Stimulated activated naive CD4-positive, alpha-beta T cell treated with Interleukin-2 at 50 U/mL for 16 hours (primary cell): ENCODE results near the gene E2F1.
"Not testable (repeated sequence)": the region's sequence is repeated elsewhere in the genome, so short reads cannot be mapped to it uniquely, and the experiment has no call there.

Experiments used
- DNase-seq: peaks from one replicate; lab custom pipeline; 2025; lab: John Stamatoyannopoulos, UW

E2F1 gene

DNA sequence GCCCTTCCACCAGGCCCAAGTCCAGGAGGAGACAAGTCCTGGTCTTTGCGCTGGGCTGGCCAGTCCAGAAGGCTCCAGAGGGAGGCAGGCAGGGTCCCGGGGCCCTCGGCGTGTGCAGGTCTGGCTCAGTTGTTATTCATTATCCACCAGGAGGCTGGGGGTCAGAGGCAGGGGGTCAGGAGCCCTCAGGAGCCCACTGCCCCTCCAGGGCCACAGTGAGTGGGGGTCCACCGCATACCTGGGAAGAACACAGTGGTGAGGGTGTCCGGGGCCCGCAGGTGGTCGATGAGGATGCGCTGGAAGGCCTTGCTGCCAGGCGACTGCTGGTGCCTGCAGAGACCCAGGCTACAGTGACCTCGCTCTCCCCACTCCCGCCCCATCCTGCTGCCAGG is 28.5 kb downstream of the E2F1 start:
- no peak for DNase-seq

DNA sequence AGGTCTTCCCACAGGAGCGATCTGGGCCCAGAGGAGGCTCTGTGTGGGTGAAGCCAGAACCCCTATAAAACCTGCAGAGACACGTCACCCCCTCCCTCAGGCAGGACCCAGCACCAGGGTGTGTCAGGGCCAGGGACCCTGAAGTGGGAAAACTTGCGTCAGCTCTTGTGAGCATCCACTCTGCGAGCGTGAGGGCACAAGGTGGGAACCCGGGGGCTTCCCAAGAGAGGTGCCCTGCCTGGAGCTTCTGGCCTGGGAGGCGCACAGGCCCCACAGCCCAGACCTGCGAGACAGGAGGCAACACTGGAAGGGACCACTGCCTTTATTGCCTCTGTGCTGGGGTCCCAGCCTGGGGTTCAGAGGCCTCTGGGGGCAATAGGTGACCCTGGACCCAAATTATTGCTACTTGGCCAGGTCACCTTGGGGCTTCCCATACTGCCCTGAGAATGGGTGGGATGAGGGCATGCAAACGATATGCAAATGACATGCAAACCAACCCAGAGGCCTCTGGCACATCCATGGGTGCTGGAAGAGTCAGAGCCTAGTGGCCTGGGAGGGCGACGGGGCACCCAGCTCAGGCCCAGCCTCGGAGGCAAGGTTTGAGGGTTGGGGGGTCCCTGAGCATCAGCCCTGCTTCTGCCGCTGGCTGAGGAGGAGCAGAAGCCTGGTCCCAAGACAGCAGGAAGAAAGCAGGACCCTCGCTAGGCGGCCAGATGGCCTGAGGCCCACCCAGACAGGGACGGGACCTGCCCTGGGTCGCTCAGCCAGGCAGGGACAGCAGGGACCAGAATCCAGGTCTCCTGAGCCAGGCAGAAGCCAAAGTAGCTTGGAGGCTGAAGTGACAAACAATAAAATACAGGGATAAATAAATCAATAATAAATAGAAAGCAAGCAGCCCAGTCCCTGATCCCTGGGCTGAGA is 29.1 kb downstream of the E2F1 start:
- DNase-seq = no peak

DNA sequence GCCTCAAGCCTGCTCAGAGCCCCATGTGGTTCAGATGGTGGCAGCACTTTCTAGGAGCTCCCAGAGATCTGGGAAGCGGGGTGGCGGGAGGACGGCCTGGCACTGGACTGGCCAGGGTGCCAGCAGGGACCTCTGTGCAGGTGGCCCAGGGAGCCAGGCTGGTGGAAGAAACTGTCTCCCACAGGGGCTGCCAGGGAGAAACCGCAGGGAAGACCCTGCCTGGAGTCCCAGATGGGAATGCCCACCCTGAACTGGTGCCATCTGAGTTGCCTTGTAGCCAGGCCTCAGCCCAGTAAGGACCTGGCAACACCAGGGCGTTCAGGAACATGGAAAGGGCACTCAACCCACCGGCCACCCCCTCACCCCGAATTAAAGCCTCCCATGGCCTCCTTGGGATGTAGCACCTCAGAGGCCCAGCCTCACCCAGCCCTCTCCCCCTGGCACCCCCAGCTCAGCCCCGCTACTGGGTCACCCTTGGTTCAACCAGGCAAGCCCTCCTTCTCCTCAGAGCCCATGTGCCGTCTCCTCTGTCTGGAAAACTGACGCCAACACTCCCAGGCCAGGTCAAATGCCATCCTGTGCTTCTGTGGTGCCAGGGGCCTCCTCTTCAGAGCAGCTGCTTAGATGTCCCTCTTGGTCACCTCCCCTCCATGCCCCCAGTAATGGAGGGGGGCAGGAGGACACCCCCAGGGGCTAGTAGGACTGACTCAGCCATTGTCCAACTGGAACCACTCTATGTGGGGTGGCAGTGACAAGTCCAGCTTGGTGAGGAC is 30.0 kb downstream of the E2F1 start:
- DNase-seq = no peak

DNA sequence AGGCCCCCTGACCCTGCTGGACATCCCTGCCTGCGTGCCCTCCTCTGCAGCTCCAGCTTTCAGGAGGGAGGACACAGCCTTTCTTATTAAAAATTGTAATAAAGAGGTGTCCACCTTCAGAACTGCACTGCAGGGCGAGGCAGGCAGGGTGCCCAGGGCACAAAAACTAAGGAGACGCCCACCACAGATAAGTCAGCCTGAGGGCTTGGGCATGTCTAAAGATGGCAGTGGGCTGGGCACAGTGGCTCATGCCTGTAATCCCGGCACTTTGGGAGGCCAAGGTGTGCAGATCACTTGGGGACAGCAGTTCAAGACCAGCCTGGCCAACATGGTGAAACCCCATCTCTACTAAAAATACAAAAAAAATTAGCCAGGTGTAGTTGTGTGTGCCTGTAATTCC is 31.0 kb downstream of the E2F1 start:
- DNase-seq = no peak

DNA sequence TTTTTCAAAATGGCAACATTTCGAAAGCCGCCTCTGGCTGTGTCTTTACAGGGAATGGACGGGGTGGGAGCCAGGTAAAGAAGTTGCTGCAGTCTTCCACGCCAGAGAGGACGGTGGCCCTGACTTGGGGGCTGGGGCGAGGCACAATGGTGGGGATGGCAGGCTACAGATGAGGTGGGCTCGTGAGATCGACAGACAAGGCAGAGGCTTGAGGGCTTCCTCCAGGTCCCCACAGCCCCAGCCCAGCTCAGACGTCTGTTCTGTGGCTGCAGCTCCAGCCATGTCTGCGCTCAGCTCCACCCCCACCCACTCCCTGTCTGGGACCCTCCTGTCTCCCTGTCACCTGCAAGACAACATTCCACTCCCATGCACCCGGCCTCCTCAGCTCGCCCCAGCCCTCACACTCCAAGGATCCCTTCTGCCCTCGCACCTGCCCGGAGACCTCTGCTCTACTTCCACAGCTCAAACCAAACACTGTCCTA is 31.5 kb downstream of the E2F1 start:
- no peak for DNase-seq

DNA sequence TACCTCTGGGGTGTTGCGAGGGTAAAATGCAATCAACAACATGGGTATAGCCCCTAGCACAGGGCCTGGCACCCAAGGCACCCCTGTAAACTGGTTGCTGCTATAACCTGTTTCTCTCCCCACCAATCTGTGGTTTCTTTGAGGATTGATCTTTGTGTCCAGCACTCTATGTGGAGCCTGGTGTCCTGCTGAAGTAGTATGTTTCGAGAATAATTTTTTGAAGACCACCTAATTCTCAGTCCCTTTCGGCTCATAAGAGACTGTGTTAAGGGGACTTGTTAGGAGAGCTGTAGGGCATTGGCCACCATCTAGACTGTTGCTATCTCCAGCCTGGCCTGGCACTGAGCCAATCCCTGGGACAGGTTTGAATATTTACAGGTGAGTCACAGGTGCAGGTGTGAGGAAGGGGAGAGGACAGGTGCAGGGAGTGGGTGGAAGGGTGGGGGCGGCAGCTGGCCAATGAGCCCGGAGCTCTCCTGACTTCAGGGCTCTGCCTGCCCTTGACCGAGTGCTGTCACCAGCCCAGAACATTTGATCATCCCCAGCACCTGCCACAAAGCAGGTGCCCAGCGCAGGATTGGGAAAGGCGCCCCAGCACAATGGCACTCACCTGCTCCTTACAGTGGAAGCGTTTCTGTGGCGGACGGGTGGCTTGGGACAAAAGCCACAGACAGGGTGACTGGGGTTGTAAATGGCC is 32.1 kb downstream of the E2F1 start:
- DNase-seq = no peak

DNA sequence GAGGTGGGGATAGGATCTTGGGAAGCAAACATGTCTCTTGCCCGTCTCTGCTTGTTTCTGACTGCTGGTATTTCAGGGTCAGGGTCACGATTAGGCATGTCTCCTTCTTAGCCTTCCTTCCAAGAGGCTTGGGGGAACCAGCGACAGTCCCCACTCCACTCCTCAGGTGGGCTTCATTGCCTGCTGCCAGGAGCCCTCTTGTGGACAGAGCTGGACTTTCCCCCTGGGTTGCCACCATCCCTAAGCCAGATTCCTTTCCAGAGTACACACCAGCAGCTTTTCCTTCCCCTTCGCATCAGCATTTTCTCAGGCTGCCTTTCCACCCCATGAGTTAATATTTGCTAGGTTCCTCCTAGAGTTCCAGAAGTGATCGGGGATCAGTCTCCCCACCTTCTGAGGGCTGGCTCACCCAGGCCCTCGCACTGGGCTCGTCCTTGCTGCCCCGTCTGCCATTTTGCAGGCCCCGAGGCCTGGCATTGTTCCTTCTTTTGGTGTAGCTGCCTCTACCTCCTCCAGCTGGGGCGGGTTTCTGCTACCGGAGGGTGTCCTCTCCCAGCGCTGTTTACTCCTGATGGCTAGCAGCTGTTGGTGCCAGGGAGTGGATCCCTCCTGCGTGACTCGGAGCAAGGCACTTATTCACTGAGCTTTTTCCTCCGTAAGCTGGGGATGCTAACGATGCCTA is 32.8 kb downstream of the E2F1 start:
- DNase-seq = no peak

DNA sequence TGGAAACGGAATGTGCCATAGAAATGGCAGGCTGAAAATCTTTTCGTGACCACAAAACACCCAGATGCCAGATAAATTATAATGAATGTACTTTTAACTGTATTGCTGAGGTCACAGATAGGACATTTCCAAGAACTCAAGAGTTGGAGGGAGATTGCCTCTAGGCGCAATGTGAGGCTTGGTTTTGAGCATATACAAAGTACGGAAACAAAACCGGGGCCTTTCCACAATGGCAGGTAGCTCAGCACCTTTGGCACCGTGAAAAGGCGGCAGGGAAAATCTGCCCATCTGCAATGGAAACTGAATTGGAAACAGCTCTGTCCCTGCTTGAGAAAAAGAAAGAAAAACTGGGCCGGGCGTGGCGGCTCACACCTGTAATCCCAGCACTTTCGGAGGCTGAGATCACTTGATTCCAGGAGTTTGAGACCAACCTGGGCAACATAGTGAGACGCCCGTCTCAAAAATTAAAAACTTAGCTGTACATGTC is 34.6 kb downstream of the E2F1 start:
- no peak for DNase-seq

DNA sequence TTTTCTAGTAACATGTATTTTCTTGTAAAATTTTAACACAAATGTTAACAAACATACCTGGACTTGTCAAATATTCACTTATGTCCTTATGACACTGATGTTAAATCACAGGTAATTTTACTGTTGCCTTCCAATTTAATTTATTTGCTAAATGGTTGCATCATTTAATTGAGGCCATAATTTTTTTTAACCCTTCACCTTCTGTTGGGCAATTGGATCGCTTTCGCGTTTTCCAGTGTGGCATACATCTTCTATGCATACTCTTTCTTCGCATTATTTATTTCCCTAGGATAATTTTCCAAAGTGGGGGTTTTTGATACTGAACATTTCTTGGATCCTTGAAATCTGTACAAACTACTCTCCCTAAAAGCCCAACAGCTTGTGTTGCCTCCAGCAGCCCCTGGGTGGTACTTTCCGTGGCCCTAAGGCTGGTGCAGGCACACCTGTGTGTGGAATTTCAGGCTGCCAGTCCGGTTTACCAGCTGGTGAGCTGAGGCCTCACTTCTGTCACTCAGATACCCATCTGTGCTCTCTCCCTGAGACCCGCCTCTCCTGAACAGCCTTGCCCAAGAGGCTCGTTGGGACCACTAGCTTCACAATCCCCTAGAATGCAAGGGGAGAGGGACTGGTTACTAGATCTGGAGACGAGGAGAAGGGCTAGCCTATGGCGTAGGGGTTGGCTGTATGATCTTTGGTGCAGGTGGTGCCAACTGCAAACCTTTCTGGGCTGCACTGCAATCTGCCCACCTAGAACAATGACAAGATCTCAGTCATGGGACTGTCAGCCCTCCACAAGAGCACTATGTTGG is 35.2 kb downstream of the E2F1 start:
- no peak for DNase-seq

DNA sequence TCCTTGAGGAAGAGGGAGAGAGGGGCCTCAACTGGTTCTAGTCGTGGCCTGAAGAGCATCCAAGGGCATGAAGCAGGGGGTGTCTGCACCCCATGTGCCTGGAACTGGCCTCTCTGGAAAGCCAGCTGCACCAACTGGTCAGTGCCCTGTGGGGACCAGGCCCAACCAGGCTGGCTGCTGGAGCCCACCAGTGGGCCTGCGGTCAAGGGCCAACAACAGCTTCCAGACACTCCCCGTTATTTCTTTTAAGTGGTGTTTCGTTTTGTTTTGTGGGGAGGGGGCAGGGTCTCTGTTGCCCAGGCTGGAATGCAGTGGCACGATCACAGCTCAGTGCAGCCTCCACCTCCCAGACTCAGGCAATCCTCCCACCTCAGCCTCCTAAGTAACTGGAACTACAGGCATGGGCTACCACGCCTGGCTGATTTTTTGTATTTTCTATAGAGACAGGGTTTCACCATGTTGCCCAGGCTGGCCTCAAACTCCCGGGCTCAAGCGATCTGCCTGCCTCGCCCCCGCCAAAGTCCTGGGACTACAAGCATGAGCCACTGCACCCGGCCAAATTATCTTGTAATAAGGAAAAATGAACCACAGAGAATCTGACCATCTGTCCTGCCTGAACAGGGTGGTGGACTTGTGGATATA is 36.0 kb downstream of the E2F1 start:
- DNase-seq = no peak

DNA sequence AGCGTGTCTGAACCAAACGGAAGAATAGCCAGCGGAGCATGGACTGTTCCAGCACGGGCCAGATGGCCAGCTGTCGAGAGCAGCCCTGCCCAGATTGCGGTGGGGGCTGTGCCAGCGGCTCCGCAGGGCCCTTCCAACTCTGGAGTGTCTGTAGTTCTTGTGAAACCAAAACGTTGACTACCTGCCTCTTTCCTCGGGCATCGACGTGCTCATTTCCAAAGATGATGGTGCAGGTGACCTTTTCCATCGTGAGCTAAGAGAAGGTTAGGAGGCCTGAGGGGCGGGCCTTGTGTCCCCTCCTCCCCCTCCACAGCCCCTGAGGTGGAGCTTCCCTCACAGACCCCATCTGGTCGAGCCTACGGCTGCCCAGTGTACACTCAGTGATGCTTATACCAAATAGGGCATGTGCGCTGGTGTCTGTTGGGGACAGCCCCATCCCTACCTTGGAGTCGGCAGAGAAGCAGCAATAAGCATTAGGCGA is 36.9 kb downstream of the E2F1 start:
- DNase-seq = no peak

DNA sequence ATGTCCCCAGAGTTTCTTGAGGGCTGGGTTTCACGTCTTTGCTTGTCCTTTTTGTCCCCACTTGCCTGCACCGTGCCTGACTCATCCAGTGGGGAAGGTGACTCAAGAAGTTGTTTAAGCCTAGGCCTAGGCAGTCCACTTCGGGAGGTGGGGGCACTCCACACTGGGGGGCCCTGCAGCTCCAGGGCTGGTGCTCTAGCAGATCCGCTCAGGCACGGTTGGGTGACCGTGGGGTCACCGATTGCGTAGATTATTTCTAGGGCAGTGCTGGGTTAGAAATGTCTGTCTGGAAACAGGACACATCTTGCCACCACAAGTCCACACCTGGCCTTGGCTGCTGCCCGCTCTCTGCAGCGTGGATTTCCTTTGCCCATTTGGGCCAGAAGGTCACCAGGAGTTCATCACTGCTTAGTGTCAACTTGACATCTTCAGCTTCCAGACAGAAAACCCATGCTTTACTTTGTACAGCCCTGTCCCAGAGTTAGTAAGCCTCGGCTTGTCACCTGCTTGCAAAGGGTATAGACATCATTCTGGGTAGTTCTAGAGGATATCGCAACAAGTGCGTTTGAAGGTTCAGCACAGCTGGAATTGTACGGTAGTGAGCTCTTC is 37.7 kb downstream of the E2F1 start:
- no peak for DNase-seq

DNA sequence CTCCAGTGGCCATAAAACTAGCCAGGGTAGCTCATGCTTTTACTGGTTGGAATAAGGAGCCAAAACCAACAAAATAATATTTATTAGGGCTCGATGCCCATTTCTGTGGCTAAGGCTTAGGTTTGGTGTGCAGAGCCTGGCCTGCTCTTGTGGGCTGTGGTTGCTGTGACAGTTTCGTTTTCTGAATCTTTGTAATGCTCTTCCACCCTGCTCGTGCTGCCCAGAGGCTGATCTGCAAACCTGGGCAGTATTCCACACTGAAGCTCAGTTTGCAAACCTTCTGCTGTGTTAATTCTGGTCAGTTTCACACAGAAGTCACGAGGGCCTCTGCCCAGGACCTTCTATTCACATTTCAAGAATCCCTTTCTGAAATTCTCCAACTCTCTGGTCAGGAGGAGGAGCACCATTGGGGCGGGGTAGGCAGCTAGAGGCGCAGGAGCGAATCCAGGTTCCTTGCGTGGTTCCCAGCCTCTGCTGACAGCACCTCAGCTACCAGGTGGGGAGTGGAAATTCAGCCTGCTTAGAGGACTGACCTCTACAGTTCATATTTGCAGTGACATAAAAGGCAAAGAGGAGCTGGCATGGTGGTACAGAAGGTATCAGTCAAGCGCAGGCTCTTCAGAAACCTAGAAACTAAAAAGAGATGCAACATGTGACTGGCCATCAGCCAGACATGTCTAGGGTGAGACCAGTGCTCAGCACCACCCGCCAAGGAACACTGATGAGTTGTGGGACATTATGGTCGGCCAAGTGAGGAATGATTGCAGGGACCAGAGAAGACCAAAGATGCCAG is 38.4 kb downstream of the E2F1 start:
- no peak for DNase-seq

DNA sequence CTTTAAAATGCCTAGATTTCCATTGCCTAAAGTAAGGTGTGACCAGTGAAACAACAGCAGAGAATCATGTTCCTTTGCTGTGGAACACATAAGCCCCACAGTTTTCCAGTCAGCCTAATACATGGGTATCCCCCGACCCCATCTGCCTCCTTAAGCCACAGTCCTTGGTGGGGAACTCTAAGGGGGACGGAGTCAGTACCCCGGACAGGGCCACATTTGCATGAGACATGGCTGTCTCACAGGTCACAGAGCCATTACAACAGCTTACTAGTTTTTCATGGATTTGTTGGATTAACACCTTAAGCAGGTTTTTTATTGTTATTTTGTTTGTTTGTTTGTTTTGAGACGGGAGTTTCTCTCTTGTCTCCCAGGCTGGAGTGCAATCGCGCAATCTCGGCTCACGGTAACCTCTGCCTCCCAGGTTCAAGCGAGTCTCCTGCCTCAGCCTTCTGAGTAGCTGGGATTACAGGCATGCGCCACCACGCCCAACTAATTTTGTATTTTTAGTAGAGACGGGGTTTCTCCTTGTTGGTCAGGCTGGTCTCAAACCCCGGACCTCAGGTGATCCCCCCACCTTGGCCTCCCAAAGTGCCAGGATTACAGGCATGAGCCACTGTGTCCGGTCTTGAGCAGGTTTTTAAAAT is 39.1 kb downstream of the E2F1 start:
- not testable (repeated sequence) for DNase-seq

DNA sequence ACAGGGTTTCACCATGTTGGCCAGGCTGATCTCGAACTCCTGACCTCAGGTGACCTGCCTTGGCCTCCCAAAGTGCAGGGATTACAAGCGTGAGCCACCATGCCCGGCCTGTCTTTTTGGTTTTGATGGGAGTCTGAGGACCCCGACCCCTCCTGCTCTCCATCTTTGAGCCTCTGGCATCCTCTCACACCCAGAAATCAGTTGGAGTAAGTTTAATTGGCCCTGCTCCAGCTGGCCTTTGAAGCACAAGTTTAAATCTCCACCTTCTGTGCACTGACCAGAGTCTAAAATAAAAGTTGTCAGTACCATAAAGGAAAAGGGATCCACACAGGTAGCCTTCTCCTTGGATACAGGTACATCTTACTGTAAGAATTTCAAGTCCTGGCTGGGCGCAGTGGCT is 40.0 kb downstream of the E2F1 start:
- no peak for DNase-seq

DNA sequence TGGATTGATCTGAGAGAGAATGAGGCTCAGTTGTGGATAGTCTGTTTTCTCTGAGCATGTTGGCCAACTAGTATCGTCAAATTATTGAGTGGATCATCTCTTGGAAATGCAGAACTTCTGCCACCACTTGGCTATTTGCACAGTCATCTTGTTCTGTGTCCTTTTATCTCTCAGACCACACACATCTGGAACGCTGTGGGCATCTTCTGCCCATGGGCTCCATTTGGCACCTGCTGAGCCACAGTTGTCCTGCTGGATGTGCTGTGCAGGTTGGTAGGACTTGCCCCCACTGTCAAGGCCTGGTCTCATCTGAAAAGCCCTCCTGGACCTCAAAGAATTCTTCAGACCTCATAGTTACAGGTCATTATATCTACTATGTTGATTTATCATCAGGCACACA is 40.8 kb downstream of the E2F1 start:
- DNase-seq = no peak

DNA sequence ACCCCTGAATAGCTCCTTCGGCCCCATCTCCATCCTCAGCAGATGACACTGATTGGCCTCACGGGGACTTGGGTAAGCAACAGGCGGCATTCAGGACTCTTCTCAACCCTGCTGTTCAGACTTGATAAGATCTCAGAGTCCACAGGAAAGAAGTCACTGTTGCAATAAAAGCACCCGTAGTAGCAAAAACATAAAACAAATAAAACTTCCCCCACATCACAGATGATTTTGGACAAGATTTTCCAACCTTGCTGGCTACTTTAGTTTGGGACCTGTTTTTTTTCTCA is 41.2 kb downstream of the E2F1 start:
- no peak for DNase-seq

DNA sequence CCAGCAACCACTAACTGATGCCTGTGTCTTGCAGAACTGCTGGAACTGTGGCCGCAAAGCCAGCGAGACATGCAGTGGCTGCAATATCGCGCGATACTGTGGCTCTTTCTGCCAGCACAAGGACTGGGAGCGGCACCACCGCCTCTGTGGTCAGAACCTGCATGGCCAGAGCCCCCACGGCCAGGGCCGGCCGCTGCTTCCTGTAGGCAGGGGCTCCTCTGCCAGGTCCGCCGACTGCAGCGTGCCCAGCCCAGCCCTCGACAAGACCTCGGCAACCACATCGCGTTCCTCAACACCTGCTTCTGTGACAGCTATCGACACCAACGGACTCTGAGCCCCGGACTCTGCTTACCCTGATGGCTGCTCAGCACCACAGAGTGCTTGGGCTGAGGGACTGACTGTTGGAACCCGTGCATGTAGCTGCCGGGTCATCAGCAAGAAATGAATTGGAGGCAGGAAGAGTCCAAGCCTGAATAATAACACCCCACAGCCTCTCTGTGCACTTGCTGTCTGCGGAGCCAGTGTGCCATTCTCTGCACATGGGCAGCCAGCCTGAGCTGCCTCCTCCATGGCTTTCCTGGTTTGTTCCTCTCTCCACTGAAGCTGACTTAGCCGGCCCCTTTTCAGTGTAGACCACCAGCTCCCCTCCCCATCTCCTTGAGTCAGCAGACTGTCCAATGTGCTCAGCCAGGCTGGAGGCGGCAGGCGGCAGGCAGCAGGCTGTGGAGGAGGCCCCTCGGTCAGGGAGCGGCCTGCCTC is 41.7 kb downstream of the E2F1 start:
- DNase-seq = no peak
